Liver (tissue), 9 donors: ENCODE data around the gene LIPI. TPM values are rescaled to one million over a fixed set of nuclear protein-coding genes. Genes with fewer than 3 reads are reported as not detected.

ENCODE experiments used
- DNase-seq: peaks from one replicate; pipeline ENCODE4 v3.0.0-alpha.2; 2017; ENCODE audit warnings: low spot score
- H3K27ac ChIP-seq, 2 donors: one replicate each; pipeline ENCODE4 v1.7.0; 2013; ENCODE audit warnings: inconsistent platforms in 2 of 2, low read length in 2 of 2, control low read depth in 1 of 2, low read depth in 1 of 2, mild to moderate bottlenecking in 1 of 2
- H3K27me3 ChIP-seq, 4 donors: one replicate each; pipeline versions ENCODE4 v1.6.1 to v1.7.0; 2013; ENCODE audit warnings: low read length in 3 of 4, inconsistent platforms in 1 of 4, mild to moderate bottlenecking in 1 of 4, moderate library complexity in 1 of 4; ENCODE audit not compliant: control insufficient read depth in 4 of 4, insufficient read depth in 4 of 4
- H3K36me3 ChIP-seq, 4 donors: one replicate each; pipeline versions ENCODE4 v1.6.1 to v1.7.0; 2013; ENCODE audit warnings: low read length in 3 of 4, mild to moderate bottlenecking in 3 of 4, low read depth in 1 of 4, moderate library complexity in 1 of 4; ENCODE audit not compliant: control insufficient read depth in 4 of 4, insufficient read depth in 3 of 4
- H3K4me1 ChIP-seq, 4 donors: one replicate each; pipeline versions ENCODE4 v1.6.1 to v1.7.0; 2013; ENCODE audit warnings: low read length in 3 of 4, mild to moderate bottlenecking in 3 of 4, moderate library complexity in 1 of 4; ENCODE audit not compliant: control insufficient read depth in 4 of 4, insufficient read depth in 4 of 4
- H3K4me3 ChIP-seq, 3 donors: one replicate each; pipeline versions ENCODE4 v1.6.1 to v1.7.0; 2013; ENCODE audit warnings: low read length in 3 of 3, control low read depth in 1 of 3, low read depth in 1 of 3, mild to moderate bottlenecking in 1 of 3
- H3K9ac ChIP-seq, 2 donors: one replicate each; pipeline ENCODE4 v1.7.0; 2013; ENCODE audit warnings: low read length in 2 of 2, mild to moderate bottlenecking in 2 of 2, moderate library complexity in 2 of 2, control low read depth in 1 of 2, low read depth in 1 of 2
- H3K9me3 ChIP-seq, 4 donors: one replicate each; pipeline versions ENCODE4 v1.6.1 to v1.7.0; 2013; ENCODE audit warnings: low read length in 3 of 4; ENCODE audit not compliant: control insufficient read depth in 4 of 4
- FOXA1 ChIP-seq: IDR thresholded peaks from 2 replicates; pipeline ENCODE4 v1.6.1; 2016; ENCODE audit warnings: antibody characterized with exemption
- HNF4A ChIP-seq, 2 donors: conservative IDR thresholded peaks; 2 replicates each; pipeline ENCODE4 v1.6.1; 2016; ENCODE audit warnings: antibody characterized with exemption in 2 of 2, mild to moderate bottlenecking in 2 of 2
- HNF4G ChIP-seq: IDR thresholded peaks from 2 replicates; pipeline ENCODE4 v1.6.1; 2016; ENCODE audit warnings: antibody characterized with exemption
- RAD21 ChIP-seq, 2 donors: IDR thresholded peaks; 2 replicates each; pipeline ENCODE4 v1.6.1; 2016; ENCODE audit warnings: antibody characterized with exemption in 2 of 2, mild to moderate bottlenecking in 2 of 2
- RXRA ChIP-seq, 2 donors: IDR thresholded peaks; 2 replicates each; pipeline ENCODE4 v1.6.1; 2017 to 2018; ENCODE audit warnings: antibody characterized with exemption in 2 of 2, mild to moderate bottlenecking in 1 of 2
- SP1 ChIP-seq: IDR thresholded peaks from 2 replicates; pipeline ENCODE4 v1.6.1; 2018; ENCODE audit warnings: antibody characterized with exemption, mild to moderate bottlenecking
- TAF1 ChIP-seq: conservative IDR thresholded peaks from 2 replicates; pipeline ENCODE4 v1.6.1; 2016; ENCODE audit warnings: antibody characterized with exemption, mild to moderate bottlenecking
- ZBTB33 ChIP-seq: IDR thresholded peaks from 2 replicates; pipeline ENCODE4 v1.6.1; 2016; ENCODE audit warnings: antibody characterized with exemption
- WGBS: extraction: QIAGEN DNeasy Blood & Tissue Kit; methylation state at CpG from one replicate; pipeline ENCODE4 v1.1.7; 2013; 5-methylcytosine and 5-hydroxymethylcytosine counted together
- polyA plus RNA-seq, 2 donors: library from polyadenylated mRNA; stranded (reverse) in 1 of 2; unstranded in 1 of 2; fragments of 200-250 nt in 1 of 2; fragments of >200 nt in 1 of 2; fragmentation: Nextera tagmentation in 1 of 2; extraction: Ambion mirVana in 1 of 2; gene quantifications; one replicate each; pipeline versions ENCODE4 v1.2.1 to v1.2.3, GENCODE V29; 2013 to 2015
- total RNA-seq, 2 donors: library from RNA; depleted of rRNA; stranded (reverse); fragments of >200 nt; gene quantifications; one replicate each; pipeline ENCODE4 v1.2.3, GENCODE V29; 2014
- TF ChIP-seq, protein P1 (sequence below): fragments of 150-350 bp; IDR thresholded peaks from 2 replicates; pipeline ENCODE4 v1.5.1; 2017; ENCODE audit warnings: improper control_type of control experiment, low read depth, low read length; ENCODE audit not compliant: missing input control
- donor health status: healthy.
- donor health status: healthy.
- donor health status: healthy.
- donor health status: healthy.
- donor health status: healthy.

Gene LIPI
- total and polyA plus RNA-seq, 4 donors = not detected

DNA sequence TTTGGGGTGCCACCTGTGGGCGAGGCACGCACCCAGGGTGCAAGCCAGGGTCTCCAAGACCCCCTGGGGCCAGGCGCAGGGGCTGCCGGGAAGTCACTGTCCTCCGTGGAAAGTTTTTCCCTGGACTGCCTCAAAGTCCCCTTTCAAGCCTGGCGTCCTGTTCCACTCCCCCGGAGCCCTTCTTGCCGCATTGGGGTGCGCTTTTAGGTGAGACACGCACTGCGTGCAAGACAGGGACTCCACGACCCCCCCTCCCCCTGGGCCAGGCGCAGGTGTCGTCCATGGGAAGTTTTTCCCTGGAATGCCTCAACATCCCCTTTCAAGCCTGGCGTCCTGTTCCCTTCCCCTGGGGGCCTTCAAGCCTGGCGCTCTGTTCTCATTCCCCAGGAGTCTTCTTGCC is 137.1 kb downstream of the LIPI start:
- DNase-seq = no peak
- H3K27me3 ChIP-seq = no peaks in the 10 kb centered on the region
- no peaks in the 10 kb centered on the region for H3K4me1 ChIP-seq
- H3K9ac ChIP-seq = no peak overlapping the region
- H3K4me3 ChIP-seq = no peak overlapping the region
- H3K27ac ChIP-seq = no peak overlapping the region
- no peaks in the 10 kb centered on the region for H3K36me3 ChIP-seq
- TF ChIP-seq SP1 = no peak
- TF ChIP-seq ZBTB33 = no peak
- TF ChIP-seq HNF4G = no peak
- WGBS = 90% methylated on average over 16 of the region's 16 CpGs
- no peaks in the 10 kb centered on the region for H3K9me3 ChIP-seq

DNA sequence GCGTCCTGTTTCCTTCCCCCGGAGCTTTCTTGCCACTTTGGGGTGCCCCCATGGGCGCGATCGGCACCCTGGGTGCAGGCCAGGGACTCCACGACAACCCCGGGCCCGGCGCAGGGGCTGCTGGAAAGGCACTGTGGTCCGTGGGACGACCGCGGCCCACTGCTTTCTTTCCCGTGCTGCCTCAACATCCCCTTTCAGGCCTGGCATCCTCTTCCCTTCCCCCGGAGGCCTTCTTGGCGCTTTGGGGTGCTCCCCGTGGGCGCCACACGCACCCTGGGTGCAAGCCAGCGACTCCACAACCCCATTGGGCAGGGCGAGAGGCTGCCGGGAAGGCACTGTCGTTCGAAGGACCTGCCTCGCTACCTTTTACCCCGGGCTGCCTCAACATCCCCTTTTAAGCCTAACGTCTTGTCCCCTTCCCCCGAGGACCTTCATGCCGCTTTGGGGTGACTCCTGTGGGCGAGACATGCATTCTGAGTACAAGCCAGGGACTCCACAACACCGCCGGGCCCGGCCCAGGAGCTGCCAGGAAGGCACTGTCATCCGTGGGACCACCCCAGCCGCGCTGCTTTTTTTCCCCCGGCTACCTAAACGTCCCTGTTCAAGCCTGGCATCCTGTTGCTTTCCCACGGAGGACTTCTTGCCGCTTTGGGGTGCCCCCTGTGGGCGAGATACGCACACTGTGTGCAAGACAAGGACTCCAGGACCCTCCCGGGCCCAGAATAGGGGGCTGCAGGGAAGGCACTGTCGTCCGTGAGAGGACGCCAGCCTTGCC is 137.8 kb downstream of the LIPI start:
- Histone ChIP-seq H3K4me3 (no peak overlapping the region), H3K36me3 (no peaks in the 10 kb centered on the region), H3K27me3 (no peaks in the 10 kb centered on the region), H3K9ac (no peak overlapping the region), H3K9me3 (no peaks in the 10 kb centered on the region), H3K4me1 (no peaks in the 10 kb centered on the region), H3K27ac (no peak overlapping the region)
- whole genome bisulfite sequencing = 91% methylated on average over 46 of the region's 46 CpGs
- DNase-seq = no peak
- no peak for TF ChIP-seq FOXA1
- no peak for TF ChIP-seq RAD21 (IDR thresholded peaks at IDR 0.05)
- TF ChIP-seq HNF4G = no peak
- TF ChIP-seq SP1 = no peak
- TF ChIP-seq RXRA (IDR thresholded peaks at IDR 0.05) = no peak
- TF ChIP-seq HNF4A (conservative IDR thresholded peaks at IDR 0.05) = no peak
- TF ChIP-seq TAF1 = no peak
- TF ChIP-seq, protein P1, sequence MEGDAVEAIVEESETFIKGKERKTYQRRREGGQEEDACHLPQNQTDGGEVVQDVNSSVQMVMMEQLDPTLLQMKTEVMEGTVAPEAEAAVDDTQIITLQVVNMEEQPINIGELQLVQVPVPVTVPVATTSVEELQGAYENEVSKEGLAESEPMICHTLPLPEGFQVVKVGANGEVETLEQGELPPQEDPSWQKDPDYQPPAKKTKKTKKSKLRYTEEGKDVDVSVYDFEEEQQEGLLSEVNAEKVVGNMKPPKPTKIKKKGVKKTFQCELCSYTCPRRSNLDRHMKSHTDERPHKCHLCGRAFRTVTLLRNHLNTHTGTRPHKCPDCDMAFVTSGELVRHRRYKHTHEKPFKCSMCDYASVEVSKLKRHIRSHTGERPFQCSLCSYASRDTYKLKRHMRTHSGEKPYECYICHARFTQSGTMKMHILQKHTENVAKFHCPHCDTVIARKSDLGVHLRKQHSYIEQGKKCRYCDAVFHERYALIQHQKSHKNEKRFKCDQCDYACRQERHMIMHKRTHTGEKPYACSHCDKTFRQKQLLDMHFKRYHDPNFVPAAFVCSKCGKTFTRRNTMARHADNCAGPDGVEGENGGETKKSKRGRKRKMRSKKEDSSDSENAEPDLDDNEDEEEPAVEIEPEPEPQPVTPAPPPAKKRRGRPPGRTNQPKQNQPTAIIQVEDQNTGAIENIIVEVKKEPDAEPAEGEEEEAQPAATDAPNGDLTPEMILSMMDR = no peak

GRCh38 chr21:14071902-14072734 is 138.6 kb downstream of the LIPI start:
- H3K4me3 ChIP-seq = no peak overlapping the region
- TF ChIP-seq SP1 (no peak), HNF4G (no peak), FOXA1 (no peak), RAD21 (IDR thresholded peaks at IDR 0.05) (no peak)
- H3K36me3 ChIP-seq = no peaks in the 10 kb centered on the region
- WGBS = 93% methylated on average over 44 of the region's 44 CpGs
- no peaks in the 10 kb centered on the region for H3K9me3 ChIP-seq
- H3K4me1 ChIP-seq = no peaks in the 10 kb centered on the region
- no peak overlapping the region for H3K27ac ChIP-seq
- no peaks in the 10 kb centered on the region for H3K27me3 ChIP-seq
- DNase-seq = no peak
- no peak overlapping the region for H3K9ac ChIP-seq
